PC-3 (cell line): Measurements from ENCODE around the gene TBCEL. TPM values are rescaled to one million over a fixed set of nuclear protein-coding genes. Genes with fewer than 3 reads are reported as not detected.

ENCODE experiments used
- ATAC-seq: fragments of 200-7000 bp; cut with Tn5 transposase; 2 replicates; pipeline ENCODE4 v1.9.1; 2020; ENCODE audit warnings: mild to moderate bottlenecking, moderate library complexity
- BruUV-seq: library from RNA; stranded (reverse); fragments of 400-500 nt; replicated peaks from 2 replicates; lab custom pipeline; 2021; lab: Mats Ljungman, UMichigan
- CTCF ChIA-PET: fragments of 300-600 bp; sonication (Branson Sonifier 250); formaldehyde crosslinking; loops from one replicate; lab custom pipeline; 2022; ENCODE audit warnings: antibody characterized with exemption; lab: Charles Lee
- POLR2A ChIA-PET: fragments of 300-600 bp; sonication (Branson Sonifier 250); formaldehyde crosslinking; loops from one replicate; lab custom pipeline; 2022; ENCODE audit warnings: antibody characterized with exemption; ENCODE audit not compliant: unreplicated experiment; lab: Charles Lee
- DNase-seq: peaks from one replicate; pipeline ENCODE4 v3.0.0-alpha.2; 2015
- H2AFZ ChIP-seq: fragments of 300-600 bp; sonication (generic); 2 replicates; pipeline ENCODE4 v1.6.0; 2016; ENCODE audit warnings: antibody characterized with exemption, low read length
- H3F3A ChIP-seq: fragments of 300-600 bp; sonication (generic); one replicate; pipeline ENCODE4 v1.6.0; 2017; ENCODE audit warnings: antibody characterized with exemption, low read length, control low read depth, mild to moderate bottlenecking; ENCODE audit not compliant: unreplicated experiment
- H3K27ac ChIP-seq: fragments of 300-600 bp; sonication (generic); 2 replicates; pipeline ENCODE4 v1.5.1; 2016; ENCODE audit warnings: mild to moderate bottlenecking, low read length
- H3K27me3 ChIP-seq: fragments of 300-600 bp; sonication (generic); 2 replicates; pipeline ENCODE4 v1.6.1; 2016; ENCODE audit warnings: low read length, mixed read lengths
- H3K36me3 ChIP-seq: fragments of 300-600 bp; sonication (generic); 2 replicates; pipeline ENCODE4 v1.6.1; 2016; ENCODE audit warnings: low read depth, mixed run types, low read length, mixed read lengths
- H3K4me1 ChIP-seq: fragments of 300-600 bp; sonication (generic); 2 replicates; pipeline ENCODE4 v1.5.1; 2016; ENCODE audit warnings: low read length; ENCODE audit not compliant: insufficient read depth
- H3K4me2 ChIP-seq: fragments of 300-600 bp; sonication (generic); 2 replicates; pipeline ENCODE4 v1.6.0; 2016; ENCODE audit warnings: low read length
- H3K4me3 ChIP-seq: fragments of 300-600 bp; sonication (generic); 2 replicates; pipeline ENCODE4 v1.5.1; 2016; ENCODE audit warnings: mild to moderate bottlenecking, low read length, mixed read lengths
- H3K79me2 ChIP-seq: fragments of 300-600 bp; sonication (generic); 2 replicates; pipeline ENCODE4 v1.6.1; 2017; ENCODE audit warnings: low read length, mixed read lengths
- H3K9ac ChIP-seq: fragments of 300-600 bp; sonication (generic); 2 replicates; pipeline ENCODE4 v1.6.0; 2016; ENCODE audit warnings: mild to moderate bottlenecking, low read length
- H3K9me2 ChIP-seq: fragments of 300-600 bp; sonication (generic); replicated peaks from 2 replicates; pipeline ENCODE4 v1.6.1; 2016; ENCODE audit warnings: mixed run types, low read length, mixed read lengths
- H3K9me3 ChIP-seq: fragments of 300-600 bp; sonication (generic); 2 replicates; pipeline ENCODE4 v1.6.1; 2016; ENCODE audit warnings: low read length, mixed read lengths
- H4K20me1 ChIP-seq: fragments of 300-600 bp; sonication (generic); 2 replicates; pipeline ENCODE4 v1.6.1; 2016; ENCODE audit warnings: low read length, mixed read lengths
- CTCF ChIP-seq: fragments of 300-600 bp; sonication (generic); conservative IDR thresholded peaks from 2 replicates; pipeline ENCODE4 v1.5.1; 2017; ENCODE audit warnings: antibody characterized with exemption, low read depth, mild to moderate bottlenecking, low read length
- EZH2 ChIP-seq: fragments of 300-600 bp; sonication (generic); IDR thresholded peaks from one replicate; pipeline ENCODE4 v1.6.1; 2017; ENCODE audit warnings: antibody characterized with exemption, mild to moderate bottlenecking, low read length; ENCODE audit not compliant: unreplicated experiment
- EZH2phosphoT487 ChIP-seq: fragments of 300-600 bp; sonication (generic); IDR thresholded peaks from 2 replicates; pipeline ENCODE4 v1.6.1; 2018; ENCODE audit warnings: mild to moderate bottlenecking, antibody characterized with exemption, low read length, borderline replicate concordance
- intact Hi-C: fragments of 100-400 bp; cut with micrococcal nuclease; formaldehyde crosslinking; loops from 2 replicates; pipeline ENCODE4 v1.9.0; 2023
- total RNA-seq: library from RNA; depleted of rRNA; stranded (reverse); fragments of >200 nt; gene quantifications from 2 replicates; pipeline ENCODE4 v1.2.3, GENCODE V29; 2014

The TBCEL gene
- total RNA-seq, 1 experiment from 2014 or later: 6.6 TPM

- Histone ChIP-seq H3K27me3 (no peaks in the 10 kb centered on the region), H3K9ac (no peak overlapping the region), H3K79me2 (no peaks in the 10 kb centered on the region), H2AFZ (no peak overlapping the region), H4K20me1 (no peaks in the 10 kb centered on the region), H3F3A (no peaks in the 10 kb centered on the region), H3K36me3 (no peaks in the 10 kb centered on the region; the same call in 1 of the 2 replicates), H3K4me3 (no peak overlapping the region), H3K9me2 (no peaks in the 10 kb centered on the region), H3K4me1 (no peaks in the 10 kb centered on the region), H3K27ac (no peak overlapping the region), H3K9me3 (no peaks in the 10 kb centered on the region), H3K4me2 (no peak overlapping the region)
- ATAC-seq (no peak), DNase-seq (no peak)
- ChIA-PET CTCF (no interaction called here), POLR2A (no interaction called here)
- no TSS peak for BruUV-seq
- intact Hi-C loops: no loop called here
- no peak for TF ChIP-seq CTCF
- no peak for TF ChIP-seq EZH2
- no peak for TF ChIP-seq EZH2phosphoT487
These were observed 65.7 kb downstream of the TBCEL start for GRCh38 chr11:121089566-121089965.

GRCh38 chr11:121090145-121090721 is 66.3 kb downstream of the TBCEL start:
- Histone ChIP-seq H3K4me3 (no peak overlapping the region), H3K79me2 (no peaks in the 10 kb centered on the region), H3K4me1 (no peaks in the 10 kb centered on the region), H3F3A (no peaks in the 10 kb centered on the region), H3K27ac (no peak overlapping the region), H3K27me3 (no peaks in the 10 kb centered on the region), H3K4me2 (no peak overlapping the region), H3K9me3 (no peaks in the 10 kb centered on the region), H3K9me2 (no peaks in the 10 kb centered on the region), H2AFZ (no peak overlapping the region), H3K9ac (no peak overlapping the region), H4K20me1 (no peaks in the 10 kb centered on the region), H3K36me3 (no peaks in the 10 kb centered on the region; the same call in 1 of the 2 replicates)
- ATAC-seq (no peak), DNase-seq (no peak)
- intact Hi-C loops: no loop called here
- BruUV-seq: no TSS peak
- POLR2A ChIA-PET: no interaction called here
- CTCF ChIA-PET: no interaction called here
- no peak for TF ChIP-seq EZH2
- TF ChIP-seq CTCF: no peak
- no peak for TF ChIP-seq EZH2phosphoT487

- DNase-seq (no peak), ATAC-seq (no peak)
- Histone ChIP-seq H3K36me3 (no peaks in the 10 kb centered on the region; the same call in 1 of the 2 replicates), H3K9ac (no peak overlapping the region), H2AFZ (no peak overlapping the region), H3K9me2 (no peaks in the 10 kb centered on the region), H3K4me2 (no peak overlapping the region), H3K9me3 (no peaks in the 10 kb centered on the region), H3F3A (no peaks in the 10 kb centered on the region), H3K79me2 (no peaks in the 10 kb centered on the region), H3K27ac (no peak overlapping the region), H4K20me1 (no peaks in the 10 kb centered on the region), H3K4me1 (no peaks in the 10 kb centered on the region), H3K4me3 (no peak overlapping the region), H3K27me3 (no peaks in the 10 kb centered on the region)
- BruUV-seq: no TSS peak
- no peak for TF ChIP-seq EZH2phosphoT487
- no peak for TF ChIP-seq EZH2
- TF ChIP-seq CTCF: no peak
- CTCF ChIA-PET: no interaction called here
- intact Hi-C loops: no loop called here
- POLR2A ChIA-PET: no interaction called here
These were observed 67.7 kb downstream of the TBCEL start for GRCh38 chr11:121091492-121092152.
